ENCODE measurements around the gene ITPR2. TPM values are rescaled to one million over a fixed set of nuclear protein-coding genes. Genes with fewer than 3 reads are reported as not detected.

ITPR2 gene
- total and polyA plus RNA-seq, 4 donors, result 4.1 to 47.0 (median 26.5) TPM

DNA sequence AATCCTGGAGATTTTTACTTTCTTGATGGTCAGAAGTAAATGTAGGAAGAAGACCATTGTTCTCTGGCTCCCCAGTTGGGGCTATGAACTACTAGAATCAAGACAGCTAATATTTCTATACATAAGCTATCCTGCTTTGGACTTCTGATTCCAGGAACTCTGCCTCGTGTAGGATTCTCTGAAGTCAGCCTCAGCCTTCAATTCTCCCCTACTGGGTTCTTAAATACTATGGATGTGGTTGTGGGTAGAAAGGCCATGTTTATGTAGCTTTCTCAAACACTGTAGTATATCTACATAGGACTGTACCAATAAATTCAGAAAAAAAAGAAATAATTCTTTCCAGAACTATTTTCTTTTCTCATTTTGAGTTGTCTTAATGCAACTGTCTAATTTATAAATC, 302.5 kb downstream of the ITPR2 start:
- 74 to 82% methylated on average over 1 of the region's 1 CpG for WGBS, 2 donors
- ATAC-seq (ENCODE audit: insufficient read depth, low FRiP score) (no peak), DNase-seq (no peak)
- H3K4me3 ChIP-seq, result no peak overlapping the region
- no peaks in the 10 kb centered on the region for H3K36me3 ChIP-seq (ENCODE audit: control insufficient read depth in 4 of 4, insufficient read depth in 4 of 4, low read length in 4 of 4)
- H3K9ac ChIP-seq (ENCODE audit: insufficient read depth in 1 of 2, low read length in 2 of 2), result no peak overlapping the region
- H3K4me1 ChIP-seq (ENCODE audit: control insufficient read depth in 5 of 5, insufficient read depth in 5 of 5, low read length in 5 of 5), result peaks cover 0 to 4% (median 0%) of the 10 kb centered on the region in 5 donors
- TF ChIP-seq, protein P1, sequence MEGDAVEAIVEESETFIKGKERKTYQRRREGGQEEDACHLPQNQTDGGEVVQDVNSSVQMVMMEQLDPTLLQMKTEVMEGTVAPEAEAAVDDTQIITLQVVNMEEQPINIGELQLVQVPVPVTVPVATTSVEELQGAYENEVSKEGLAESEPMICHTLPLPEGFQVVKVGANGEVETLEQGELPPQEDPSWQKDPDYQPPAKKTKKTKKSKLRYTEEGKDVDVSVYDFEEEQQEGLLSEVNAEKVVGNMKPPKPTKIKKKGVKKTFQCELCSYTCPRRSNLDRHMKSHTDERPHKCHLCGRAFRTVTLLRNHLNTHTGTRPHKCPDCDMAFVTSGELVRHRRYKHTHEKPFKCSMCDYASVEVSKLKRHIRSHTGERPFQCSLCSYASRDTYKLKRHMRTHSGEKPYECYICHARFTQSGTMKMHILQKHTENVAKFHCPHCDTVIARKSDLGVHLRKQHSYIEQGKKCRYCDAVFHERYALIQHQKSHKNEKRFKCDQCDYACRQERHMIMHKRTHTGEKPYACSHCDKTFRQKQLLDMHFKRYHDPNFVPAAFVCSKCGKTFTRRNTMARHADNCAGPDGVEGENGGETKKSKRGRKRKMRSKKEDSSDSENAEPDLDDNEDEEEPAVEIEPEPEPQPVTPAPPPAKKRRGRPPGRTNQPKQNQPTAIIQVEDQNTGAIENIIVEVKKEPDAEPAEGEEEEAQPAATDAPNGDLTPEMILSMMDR (IDR thresholded peaks at IDR 0.05; ENCODE audit: control extremely low read depth, extremely low read depth), result no peak
- H3K9me3 ChIP-seq (ENCODE audit: control insufficient read depth in 4 of 4, insufficient read depth in 3 of 4, low read length in 3 of 4), result peaks cover 0 to 3% (median 0%) of the 10 kb centered on the region in 4 donors
- no peaks in the 10 kb centered on the region for H3K27me3 ChIP-seq (ENCODE audit: control insufficient read depth in 3 of 3, insufficient read depth in 3 of 3, low read length in 2 of 3)
- H3K27ac ChIP-seq (ENCODE audit: low read depth in 1 of 2, low read length in 1 of 2), result no peak overlapping the region

DNA sequence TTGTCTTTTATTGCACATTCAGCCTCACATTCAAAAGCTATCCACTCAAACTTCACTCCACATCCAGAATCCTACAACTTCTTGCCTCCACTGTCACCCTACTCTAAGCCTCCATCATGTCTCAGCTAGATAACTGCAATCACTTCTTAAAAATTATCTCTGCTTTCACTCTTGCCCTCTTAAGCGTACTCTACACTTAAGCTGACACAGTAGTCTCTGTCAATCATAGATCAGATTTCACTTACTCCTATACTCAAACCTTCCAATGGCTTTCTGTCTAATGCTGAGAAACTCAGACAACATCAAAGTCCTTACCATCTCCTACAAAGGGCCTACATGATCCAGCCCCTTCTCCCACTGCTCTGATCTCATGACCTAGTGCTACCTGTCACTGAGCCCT, 304.1 kb downstream of the ITPR2 start:
- no peak for DNase-seq
- Histone ChIP-seq H3K36me3 (ENCODE audit: control insufficient read depth in 4 of 4, insufficient read depth in 4 of 4, low read length in 4 of 4) (no peaks in the 10 kb centered on the region), H3K4me1 (ENCODE audit: control insufficient read depth in 5 of 5, insufficient read depth in 5 of 5, low read length in 5 of 5) (peaks cover 0 to 4% (median 0%) of the 10 kb centered on the region in 5 donors), H3K27me3 (ENCODE audit: control insufficient read depth in 3 of 3, insufficient read depth in 3 of 3, low read length in 2 of 3) (no peaks in the 10 kb centered on the region), H3K9me3 (ENCODE audit: control insufficient read depth in 4 of 4, insufficient read depth in 3 of 4, low read length in 3 of 4) (peaks cover 0 to 6% (median 3%) of the 10 kb centered on the region in 4 donors), H3K27ac (ENCODE audit: low read depth in 1 of 2, low read length in 1 of 2) (no peak overlapping the region), H3K9ac (ENCODE audit: insufficient read depth in 1 of 2, low read length in 2 of 2) (no peak overlapping the region), H3K4me3 (no peak overlapping the region)
- ATAC-seq (ENCODE audit: insufficient read depth, low FRiP score), result no peak
- TF ChIP-seq, protein P1 (IDR thresholded peaks at IDR 0.05; ENCODE audit: control extremely low read depth, extremely low read depth), result no peak
- 96 to 97% methylated on average over 1 of the region's 1 CpG for WGBS, 2 donors

DNA sequence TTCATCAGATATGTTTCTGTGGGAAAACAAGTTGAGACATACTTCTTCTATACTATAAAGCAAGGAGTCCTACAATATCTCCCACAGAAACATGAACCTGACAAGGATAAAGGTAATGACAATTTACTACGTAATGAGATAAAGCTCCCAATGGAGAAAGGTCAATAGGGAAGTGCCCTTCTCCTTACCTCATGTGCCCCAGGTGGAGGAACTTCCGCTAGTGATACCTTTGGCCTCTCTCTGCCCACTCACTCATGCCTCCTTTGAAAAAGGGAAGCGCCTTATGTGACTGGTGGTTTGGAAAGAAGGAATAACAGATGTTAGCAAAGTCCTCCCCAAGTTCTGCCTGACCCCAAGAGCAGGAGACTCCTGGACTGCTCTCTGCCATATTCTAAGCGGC, 305.3 kb downstream of the ITPR2 start:
- DNase-seq, result no peak
- H3K9ac ChIP-seq (ENCODE audit: insufficient read depth in 1 of 2, low read length in 2 of 2), result no peak overlapping the region
- peaks cover 0 to 6% (median 3%) of the 10 kb centered on the region in 4 donors for H3K9me3 ChIP-seq (ENCODE audit: control insufficient read depth in 4 of 4, insufficient read depth in 3 of 4, low read length in 3 of 4)
- no peak for ATAC-seq (ENCODE audit: insufficient read depth, low FRiP score)
- WGBS, 2 donors, result 93 to 97% methylated on average over 4 of the region's 4 CpGs
- no peaks in the 10 kb centered on the region for H3K36me3 ChIP-seq (ENCODE audit: control insufficient read depth in 4 of 4, insufficient read depth in 4 of 4, low read length in 4 of 4)
- no peaks in the 10 kb centered on the region for H3K27me3 ChIP-seq (ENCODE audit: control insufficient read depth in 3 of 3, insufficient read depth in 3 of 3, low read length in 2 of 3)
- no peak overlapping the region for H3K4me3 ChIP-seq
- TF ChIP-seq, protein P1 (IDR thresholded peaks at IDR 0.05; ENCODE audit: control extremely low read depth, extremely low read depth), result no peak
- peaks cover 0 to 8% (median 0%) of the 10 kb centered on the region in 5 donors for H3K4me1 ChIP-seq (ENCODE audit: control insufficient read depth in 5 of 5, insufficient read depth in 5 of 5, low read length in 5 of 5)
- no peak overlapping the region for H3K27ac ChIP-seq (ENCODE audit: low read depth in 1 of 2, low read length in 1 of 2)

DNA sequence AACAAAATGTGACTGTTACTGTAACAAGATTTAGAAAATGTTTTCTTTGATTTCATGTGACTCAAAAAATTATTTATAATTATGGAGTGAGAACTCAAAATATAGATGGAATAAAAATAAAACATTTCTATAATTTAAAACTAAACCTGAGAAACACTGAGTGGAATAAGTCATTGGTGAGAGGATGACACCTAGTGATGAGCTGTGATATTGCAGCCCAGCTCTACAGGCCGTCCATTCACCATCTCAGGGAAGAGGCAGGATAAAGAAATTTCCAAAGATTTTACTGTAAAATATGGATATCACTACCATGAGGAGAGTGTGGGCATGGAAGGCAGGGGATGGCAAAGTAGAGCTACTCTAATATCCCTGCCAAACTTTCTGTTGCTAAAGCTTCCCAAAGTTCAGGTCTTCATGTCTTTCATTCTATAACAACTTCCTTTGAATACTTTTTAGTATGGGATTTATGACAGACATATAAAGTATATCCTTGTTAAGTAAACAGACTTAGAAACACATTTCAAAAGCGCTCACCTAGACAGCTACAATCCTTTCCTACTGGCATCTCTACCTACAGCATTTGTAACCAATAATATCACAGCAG, 308.0 kb downstream of the ITPR2 start:
- H3K4me3 ChIP-seq, result no peak overlapping the region
- no peaks in the 10 kb centered on the region for H3K27me3 ChIP-seq (ENCODE audit: control insufficient read depth in 3 of 3, insufficient read depth in 3 of 3, low read length in 2 of 3)
- TF ChIP-seq, protein P1 (IDR thresholded peaks at IDR 0.05; ENCODE audit: control extremely low read depth, extremely low read depth), result peak; percentile 23
- no peak for DNase-seq
- no peak overlapping the region for H3K9ac ChIP-seq (ENCODE audit: insufficient read depth in 1 of 2, low read length in 2 of 2)
- no peak for ATAC-seq (ENCODE audit: insufficient read depth, low FRiP score)
- no peak overlapping the region for H3K27ac ChIP-seq (ENCODE audit: low read depth in 1 of 2, low read length in 1 of 2)
- peaks cover 0 to 6% (median 3%) of the 10 kb centered on the region in 4 donors for H3K9me3 ChIP-seq (ENCODE audit: control insufficient read depth in 4 of 4, insufficient read depth in 3 of 4, low read length in 3 of 4)
- WGBS, 2 donors, result 91 to 95% methylated on average over 2 of the region's 2 CpGs
- no peaks in the 10 kb centered on the region for H3K36me3 ChIP-seq (ENCODE audit: control insufficient read depth in 4 of 4, insufficient read depth in 4 of 4, low read length in 4 of 4)
- peaks cover 0 to 8% (median 0%) of the 10 kb centered on the region in 5 donors for H3K4me1 ChIP-seq (ENCODE audit: control insufficient read depth in 5 of 5, insufficient read depth in 5 of 5, low read length in 5 of 5)
